Esophagus muscularis mucosa (tissue), 4 donors: ENCODE results near the gene TMC1. TPM values are rescaled to one million over a fixed set of nuclear protein-coding genes. Genes with fewer than 3 reads are reported as not detected.

ENCODE experiments used
- DNase-seq: peaks from one replicate; pipeline ENCODE4 v3.0.0-alpha.2; 2017; ENCODE audit errors: extremely low spot score
- H3K27ac ChIP-seq, 4 donors: fragments of 200-600 bp; sonication (generic); replicated peaks in 1 of 4; 1 replicate in 3 of 4; 2 replicates in 1 of 4; pipeline ENCODE4 v1.5.1; 2016 to 2019; ENCODE audit warnings: mild to moderate bottlenecking in 1 of 4
- H3K27me3 ChIP-seq, 4 donors: fragments of 200-600 bp; sonication (generic); one replicate each; pipeline versions ENCODE4 v1.5.1 to v1.6.0; 2016 to 2019
- H3K36me3 ChIP-seq, 4 donors: fragments of 200-600 bp; sonication (generic); one replicate each; pipeline ENCODE4 v1.5.1; 2016 to 2019
- H3K4me1 ChIP-seq, 4 donors: fragments of 200-600 bp; sonication (generic); one replicate each; pipeline ENCODE4 v1.5.1; 2016 to 2019
- H3K4me3 ChIP-seq, 4 donors: fragments of 200-600 bp; sonication (generic); 1 replicate in 2 of 4; 2 replicates in 2 of 4; pipeline ENCODE4 v1.5.1; 2016 to 2019; ENCODE audit warnings: mild to moderate bottlenecking in 4 of 4, moderate library complexity in 1 of 4
- H3K9me3 ChIP-seq, 4 donors: fragments of 200-600 bp; sonication (generic); 1 replicate in 3 of 4; 2 replicates in 1 of 4; pipeline ENCODE4 v1.5.1; 2016 to 2019
- EP300 ChIP-seq: sonication (generic); formaldehyde crosslinking; IDR thresholded peaks from one replicate; pipeline ENCODE4 v1.6.1; 2017; ENCODE audit warnings: antibody characterized with exemption
- POLR2A ChIP-seq: fragments of 450-650 bp; IDR thresholded peaks from one replicate; pipeline ENCODE4 v1.6.1; 2017; ENCODE audit warnings: antibody characterized with exemption, moderate library complexity, mild to moderate bottlenecking, low read depth
- POLR2AphosphoS5 ChIP-seq, 2 donors: sonication (generic); formaldehyde crosslinking; IDR thresholded peaks; one replicate each; pipeline ENCODE4 v1.6.1; 2017; ENCODE audit warnings: antibody characterized with exemption in 2 of 2
- WGBS: methylation state at CpG from one replicate; pipeline ENCODE4 v1.1.5; 2018; 5-methylcytosine and 5-hydroxymethylcytosine counted together
- intact Hi-C: fragments of 100-400 bp; cut with DNase I; formaldehyde crosslinking; loops from one replicate; pipeline ENCODE4 v1.15.1; 2023
- total RNA-seq, 4 donors: library from RNA; depleted of rRNA; stranded (reverse); fragments of >200 nt; gene quantifications; one replicate each; pipeline versions ENCODE4 v1.1.0 to v1.2.1, GENCODE V29; 2016
- TF ChIP-seq, protein P1 (sequence below), 3 experiments: fragments of 200-600 bp in 2 of 3; fragments of 450-650 bp in 1 of 3; sonication (generic) in 2 of 3; IDR thresholded peaks; one replicate each; pipeline ENCODE4 v1.5.1; 2017 to 2019; ENCODE audit warnings: antibody characterized with exemption in 3 of 3, mild to moderate bottlenecking in 2 of 3, moderate library complexity in 1 of 3

TMC1 gene
- total RNA-seq, 4 donors from 2014 or later, result not detected

DNA sequence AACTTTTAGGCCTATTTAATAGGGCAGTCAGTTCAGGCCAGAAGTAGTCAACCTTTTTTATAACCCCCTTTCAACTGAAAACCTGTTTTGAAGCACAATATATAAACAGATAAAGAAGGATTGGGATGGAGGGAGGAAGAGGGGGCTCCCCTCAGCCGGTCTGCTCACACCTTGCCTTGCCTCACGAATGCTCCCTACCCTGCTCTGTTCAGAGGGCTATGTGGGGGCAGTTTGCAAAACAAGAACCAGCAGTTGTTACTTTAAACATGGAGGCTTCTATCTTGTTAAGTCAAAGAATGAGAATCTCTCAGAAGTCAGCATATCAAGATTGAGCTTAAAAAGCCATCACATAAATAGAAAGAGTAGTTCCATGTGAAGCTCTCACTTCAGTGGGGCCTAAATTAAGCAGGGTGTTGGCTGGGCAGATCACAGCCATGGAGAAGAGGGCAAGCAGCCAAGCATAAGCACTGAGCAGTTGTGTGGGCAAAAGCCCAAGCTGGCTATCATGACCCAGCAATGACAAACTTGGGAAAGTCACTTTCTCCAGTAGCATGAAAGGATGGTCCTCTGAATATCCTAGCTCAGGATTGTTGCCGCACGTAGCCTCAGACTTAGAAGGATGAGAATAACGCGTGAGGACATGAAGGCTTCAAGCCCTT lies 360.8 kb downstream of the TMC1 start:
- intact Hi-C loops, result no loop called here
- no peak overlapping the region for H3K4me3 ChIP-seq
- H3K36me3 ChIP-seq, result no peaks in the 10 kb centered on the region
- 90% methylated on average over 6 of the region's 6 CpGs for WGBS
- H3K27me3 ChIP-seq, result no peaks in the 10 kb centered on the region
- no peaks in the 10 kb centered on the region for H3K9me3 ChIP-seq
- peaks cover 8 to 15% (median 12%) of the 10 kb centered on the region in 4 donors for H3K4me1 ChIP-seq
- DNase-seq, result no peak
- peak overlapping the region in 2 of 4 donors; percentile 1 to 11 for H3K27ac ChIP-seq
- TF ChIP-seq POLR2A (no peak), EP300 (no peak), POLR2AphosphoS5 (IDR thresholded peaks at IDR 0.05) (no peak)
- TF ChIP-seq, protein P1, sequence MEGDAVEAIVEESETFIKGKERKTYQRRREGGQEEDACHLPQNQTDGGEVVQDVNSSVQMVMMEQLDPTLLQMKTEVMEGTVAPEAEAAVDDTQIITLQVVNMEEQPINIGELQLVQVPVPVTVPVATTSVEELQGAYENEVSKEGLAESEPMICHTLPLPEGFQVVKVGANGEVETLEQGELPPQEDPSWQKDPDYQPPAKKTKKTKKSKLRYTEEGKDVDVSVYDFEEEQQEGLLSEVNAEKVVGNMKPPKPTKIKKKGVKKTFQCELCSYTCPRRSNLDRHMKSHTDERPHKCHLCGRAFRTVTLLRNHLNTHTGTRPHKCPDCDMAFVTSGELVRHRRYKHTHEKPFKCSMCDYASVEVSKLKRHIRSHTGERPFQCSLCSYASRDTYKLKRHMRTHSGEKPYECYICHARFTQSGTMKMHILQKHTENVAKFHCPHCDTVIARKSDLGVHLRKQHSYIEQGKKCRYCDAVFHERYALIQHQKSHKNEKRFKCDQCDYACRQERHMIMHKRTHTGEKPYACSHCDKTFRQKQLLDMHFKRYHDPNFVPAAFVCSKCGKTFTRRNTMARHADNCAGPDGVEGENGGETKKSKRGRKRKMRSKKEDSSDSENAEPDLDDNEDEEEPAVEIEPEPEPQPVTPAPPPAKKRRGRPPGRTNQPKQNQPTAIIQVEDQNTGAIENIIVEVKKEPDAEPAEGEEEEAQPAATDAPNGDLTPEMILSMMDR (IDR thresholded peaks at IDR 0.05), result no peak

DNA sequence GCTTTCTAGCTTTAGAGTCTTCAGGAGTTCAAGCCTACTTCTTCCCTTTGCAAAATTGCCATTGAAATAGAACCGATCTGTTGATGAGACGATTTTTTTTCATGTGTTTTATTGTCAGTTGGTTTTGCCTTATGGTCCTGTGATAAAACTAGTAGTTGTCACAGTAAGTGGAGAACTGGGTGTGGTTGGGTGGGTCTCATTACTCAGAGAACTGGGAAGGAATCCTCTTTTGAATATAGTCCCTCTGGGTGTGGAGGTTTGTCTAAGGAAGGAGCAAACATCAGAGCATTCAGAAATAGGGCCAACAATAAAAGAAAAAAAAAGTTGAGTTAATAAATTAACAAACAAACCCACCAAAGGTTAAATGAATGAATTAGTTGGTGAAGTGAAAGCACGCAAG lies 362.5 kb downstream of the TMC1 start:
- TF ChIP-seq EP300 (no peak), POLR2AphosphoS5 (IDR thresholded peaks at IDR 0.05) (no peak), POLR2A (no peak)
- TF ChIP-seq, protein P1 (IDR thresholded peaks at IDR 0.05), result no peak
- Histone ChIP-seq H3K27ac (no peak overlapping the region), H3K4me3 (no peak overlapping the region), H3K4me1 (peaks cover 8 to 15% (median 12%) of the 10 kb centered on the region in 4 donors), H3K27me3 (no peaks in the 10 kb centered on the region), H3K36me3 (no peaks in the 10 kb centered on the region), H3K9me3 (no peaks in the 10 kb centered on the region)
- WGBS, result 82% methylated on average over 3 of the region's 3 CpGs
- intact Hi-C loops, result no loop called here
- DNase-seq, result no peak

DNA sequence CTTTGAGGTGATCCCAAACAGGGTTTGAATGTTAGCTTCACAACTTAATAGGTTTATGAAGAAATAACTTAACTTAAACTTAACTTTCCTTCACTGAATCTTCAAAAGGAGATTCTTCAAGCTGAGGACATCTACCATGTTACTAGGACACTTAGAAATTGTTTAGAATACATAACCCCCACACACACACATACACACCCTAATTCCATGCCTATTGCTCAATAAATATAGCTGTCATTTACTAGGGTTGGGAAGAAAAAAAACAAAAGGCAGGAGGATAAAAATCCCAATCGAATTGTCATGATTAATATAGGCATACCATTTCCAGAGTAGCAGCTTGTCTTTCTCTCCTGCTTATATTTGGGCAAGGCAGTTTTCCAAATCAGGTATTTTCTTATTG lies 363.1 kb downstream of the TMC1 start:
- no peak for DNase-seq
- WGBS, result 86% methylated on average over 1 of the region's 1 CpG
- intact Hi-C loops, result no loop called here
- peaks cover 8 to 15% (median 12%) of the 10 kb centered on the region in 4 donors for H3K4me1 ChIP-seq
- no peaks in the 10 kb centered on the region for H3K9me3 ChIP-seq
- H3K27ac ChIP-seq, result no peak overlapping the region
- peaks cover 0 to 5% (median 0%) of the 10 kb centered on the region in 4 donors for H3K36me3 ChIP-seq
- TF ChIP-seq EP300 (no peak), POLR2AphosphoS5 (IDR thresholded peaks at IDR 0.05) (no peak), POLR2A (no peak)
- TF ChIP-seq, protein P1 (IDR thresholded peaks at IDR 0.05), result no peak
- no peaks in the 10 kb centered on the region for H3K27me3 ChIP-seq
- H3K4me3 ChIP-seq, result no peak overlapping the region

Other genes starting within 250 kb of the TMC1 start
- gene ZFAND5, start 156.4 kb upstream of the TMC1 start, total RNA-seq, result 100 to 1,000 TPM; 176 to 303 (median 225) TPM